Astrocyte (in vitro differentiated cells and primary cell): ENCODE measurements around the gene WSB1.

ENCODE experiments used
- CTCF ChIP-seq: IDR thresholded peaks from 2 replicates; pipeline ENCODE4 v1.5.1; 2011; ENCODE audit warnings: low read depth, mild to moderate bottlenecking, inconsistent platforms, low read length, moderate library complexity; ENCODE audit not compliant: insufficient read depth
- EZH2 ChIP-seq: IDR thresholded peaks from 2 replicates; pipeline ENCODE4 v1.6.1; 2012; ENCODE audit warnings: mild to moderate bottlenecking, low read length, inconsistent platforms; ENCODE audit not compliant: insufficient read depth

- no peak for TF ChIP-seq CTCF
- TF ChIP-seq EZH2, result no peak
Measured at GRCh38 chr17:27362503-27362902, 68.6 kb downstream of the WSB1 start.
